Mesothelial cell of epicardium (in vitro differentiated cells): ENCODE data around the gene TRIM56. TPM values are rescaled to one million over a fixed set of nuclear protein-coding genes. Genes with fewer than 3 reads are reported as not detected.
A peak's percentile ranks its signal among the peaks of the same experiment; 100 is the strongest.

ENCODE experiments used
- DNase-seq, 2 experiments: peaks; one replicate each; pipeline ENCODE4 v3.0.0; 2021; ENCODE audit warnings: low spot score in 2 of 2; ENCODE audit not compliant: unreplicated experiment in 2 of 2
- H3K27ac Mint-ChIP-seq: 2 replicates; pipeline ENCODE4 v1.8.0; 2021; ENCODE audit warnings: mixed read lengths
- H3K27me3 Mint-ChIP-seq: 2 replicates; pipeline ENCODE4 v1.8.0; 2021; ENCODE audit warnings: low read depth, mixed read lengths
- H3K36me3 Mint-ChIP-seq: 2 replicates; pipeline ENCODE4 v1.8.0; 2021; ENCODE audit warnings: mixed read lengths
- H3K4me1 Mint-ChIP-seq: 2 replicates; pipeline ENCODE4 v1.8.0; 2021; ENCODE audit warnings: mixed read lengths
- H3K4me3 Mint-ChIP-seq: 2 replicates; pipeline ENCODE4 v1.8.0; 2021; ENCODE audit warnings: mild to moderate bottlenecking, moderate library complexity, mixed read lengths
- H3K9me3 Mint-ChIP-seq: 2 replicates; pipeline ENCODE4 v1.8.0; 2021; ENCODE audit warnings: mixed read lengths
- CTCF ChIP-seq: fragments of 200-600 bp; sonication (generic); IDR thresholded peaks from one replicate; pipeline ENCODE4 v1.5.0; 2021; ENCODE audit warnings: antibody characterized with exemption; ENCODE audit not compliant: unreplicated experiment
- total RNA-seq: library from RNA; stranded (reverse); gene quantifications from 3 replicates; pipeline ENCODE4 v1.2.1, GENCODE V29; 2021

The TRIM56 gene
- total RNA-seq, 1 donor from 2014 or later = 39.6 TPM

GRCh38 chr7:101114492-101114891 lies 29.2 kb downstream of the TRIM56 start:
- no peak for TF ChIP-seq CTCF
- Mint-ChIP-seq H3K9me3 (no peaks in the 10 kb centered on the region), H3K36me3 (no peaks in the 10 kb centered on the region), H3K27me3 (no peaks in the 10 kb centered on the region), H3K4me3 (no peak overlapping the region), H3K27ac (no peak overlapping the region), H3K4me1 (peaks cover 3% of the 10 kb centered on the region)
- DNase-seq = no peak

DNA sequence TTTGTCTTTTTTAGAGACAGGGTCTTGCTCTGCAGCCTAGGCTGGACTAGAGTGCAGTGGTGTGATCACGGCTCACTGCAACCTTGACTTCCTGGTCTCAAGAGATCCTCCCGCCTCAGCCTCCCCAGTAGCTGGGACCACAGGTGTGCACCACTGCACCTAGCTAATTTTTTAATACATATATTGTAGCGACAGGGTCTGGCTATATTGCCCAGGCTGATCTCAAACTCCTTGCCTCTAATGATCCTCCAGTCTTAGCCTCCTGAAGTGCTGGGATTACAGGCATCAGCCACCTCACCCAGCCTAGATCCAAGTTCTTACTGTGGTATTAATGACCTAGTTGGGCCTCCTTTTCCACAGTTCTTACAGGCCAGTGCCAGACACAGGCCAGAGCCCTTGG lies 29.9 kb downstream of the TRIM56 start:
- H3K9me3 Mint-ChIP-seq = no peaks in the 10 kb centered on the region
- peaks cover 10% of the 10 kb centered on the region for H3K4me1 Mint-ChIP-seq
- DNase-seq = no peak
- no peak for TF ChIP-seq CTCF
- H3K4me3 Mint-ChIP-seq = no peak overlapping the region
- no peaks in the 10 kb centered on the region for H3K27me3 Mint-ChIP-seq
- H3K36me3 Mint-ChIP-seq = no peaks in the 10 kb centered on the region
- H3K27ac Mint-ChIP-seq = no peak overlapping the region

- H3K4me3 Mint-ChIP-seq = no peak overlapping the region
- no peak for DNase-seq
- H3K27me3 Mint-ChIP-seq = no peaks in the 10 kb centered on the region
- no peak for TF ChIP-seq CTCF
- H3K36me3 Mint-ChIP-seq = no peaks in the 10 kb centered on the region
- H3K4me1 Mint-ChIP-seq = peaks cover 14% of the 10 kb centered on the region
- H3K27ac Mint-ChIP-seq = peak overlapping the region; percentile 83
- H3K9me3 Mint-ChIP-seq = no peaks in the 10 kb centered on the region
Measured at GRCh38 chr7:101116898-101117297, 31.6 kb downstream of the TRIM56 start.

DNA sequence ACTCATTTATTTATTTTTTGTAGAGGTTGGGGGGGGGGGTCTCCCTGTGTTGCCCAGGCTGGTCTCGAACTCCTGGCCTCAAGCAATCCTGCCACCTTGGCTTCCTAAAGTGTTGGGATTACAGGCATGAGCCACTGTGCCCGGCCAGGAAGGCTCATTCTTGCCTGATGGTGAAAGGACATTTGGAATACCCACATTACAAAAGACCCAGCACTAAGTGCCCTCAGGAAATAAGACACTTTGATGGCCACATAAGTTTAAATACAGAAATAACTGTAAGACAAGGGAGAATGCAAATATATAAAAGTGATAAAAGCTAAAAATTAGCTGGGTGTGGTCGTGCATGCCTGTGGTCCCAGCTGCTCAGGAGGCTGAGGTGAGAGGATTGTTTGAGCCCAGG lies 33.6 kb downstream of the TRIM56 start:
- Mint-ChIP-seq H3K9me3 (no peaks in the 10 kb centered on the region), H3K36me3 (no peaks in the 10 kb centered on the region), H3K4me1 (peaks cover 22% of the 10 kb centered on the region), H3K4me3 (no peak overlapping the region), H3K27me3 (no peaks in the 10 kb centered on the region), H3K27ac (no peak overlapping the region)
- no peak for TF ChIP-seq CTCF
- DNase-seq = no peak

- Mint-ChIP-seq H3K4me3 (no peak overlapping the region), H3K27me3 (no peaks in the 10 kb centered on the region)
Measured at GRCh38 chr7:101119876-101120275, 34.6 kb downstream of the TRIM56 start.

More at GRCh38 chr7:101119876-101120275, 34.6 kb downstream of the TRIM56 start:
- Mint-ChIP-seq H3K27ac (peak overlapping the region; percentile 24), H3K9me3 (no peaks in the 10 kb centered on the region), H3K36me3 (no peaks in the 10 kb centered on the region), H3K4me1 (peaks cover 27% of the 10 kb centered on the region)
- DNase-seq = no peak
- TF ChIP-seq CTCF = no peak
